ENCODE data around the gene SNX10. TPM values are rescaled to one million over a fixed set of nuclear protein-coding genes. Genes with fewer than 3 reads are reported as not detected.
"Not testable (repeated sequence)": the region's sequence is repeated elsewhere in the genome, so short reads cannot be mapped to it uniquely, and the experiment has no call there.

The SNX10 gene
- total RNA-seq, 3 donors from 2014 or later (not counting 1 experiment from before 2014, with no cell fraction given): 17.2 to 26.8 (median 21.3) TPM

DNA sequence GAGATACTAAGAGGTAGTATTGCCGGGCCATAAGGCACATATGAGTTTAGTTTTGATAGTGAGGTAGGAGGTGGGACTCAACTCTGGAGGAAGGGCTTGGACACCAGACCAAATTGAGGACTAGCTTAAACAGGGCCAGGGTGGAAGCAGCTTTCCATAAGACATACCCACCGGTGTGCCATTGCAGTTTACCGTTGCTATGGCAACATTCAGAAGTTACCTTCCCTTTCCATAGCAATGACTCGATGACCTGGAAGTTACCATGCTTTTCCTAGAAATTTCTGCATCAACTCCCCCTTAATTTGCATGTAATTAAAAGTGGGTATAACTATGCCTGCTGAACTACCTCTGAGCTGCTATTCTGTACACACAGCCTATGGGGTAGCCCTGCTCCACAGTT, 10.9 kb upstream of the SNX10 start:
- no peak overlapping the region for H3K4me3 ChIP-seq (ENCODE audit: low read length)
- intact Hi-C loops (cut with micrococcal nuclease): no loop called here
- H3K27ac ChIP-seq (ENCODE audit: low read length): no peak overlapping the region
- ATAC-seq (no peak), DNase-seq (no peak)
- no peaks in the 10 kb centered on the region for H3K27me3 Mint-ChIP-seq (ENCODE audit: low read depth in 2 of 2)
- peaks cover 8% of the 10 kb centered on the region for H3K4me1 ChIP-seq (ENCODE audit: control insufficient read depth, insufficient read depth, low read length)
- H3K27ac Mint-ChIP-seq: no peak overlapping the region
- H3K4me3 Mint-ChIP-seq: no peak overlapping the region
- H3K4me1 Mint-ChIP-seq: peaks cover 7 to 8% of the 10 kb centered on the region in 2 donors
- no peaks in the 10 kb centered on the region for H3K36me3 ChIP-seq (ENCODE audit: control insufficient read depth, insufficient read depth, low read length)
- no peaks in the 10 kb centered on the region for H3K36me3 Mint-ChIP-seq
- H3K9me3 ChIP-seq (ENCODE audit: control insufficient read depth, insufficient read depth, low read length): no peaks in the 10 kb centered on the region
- TF ChIP-seq, protein P1, sequence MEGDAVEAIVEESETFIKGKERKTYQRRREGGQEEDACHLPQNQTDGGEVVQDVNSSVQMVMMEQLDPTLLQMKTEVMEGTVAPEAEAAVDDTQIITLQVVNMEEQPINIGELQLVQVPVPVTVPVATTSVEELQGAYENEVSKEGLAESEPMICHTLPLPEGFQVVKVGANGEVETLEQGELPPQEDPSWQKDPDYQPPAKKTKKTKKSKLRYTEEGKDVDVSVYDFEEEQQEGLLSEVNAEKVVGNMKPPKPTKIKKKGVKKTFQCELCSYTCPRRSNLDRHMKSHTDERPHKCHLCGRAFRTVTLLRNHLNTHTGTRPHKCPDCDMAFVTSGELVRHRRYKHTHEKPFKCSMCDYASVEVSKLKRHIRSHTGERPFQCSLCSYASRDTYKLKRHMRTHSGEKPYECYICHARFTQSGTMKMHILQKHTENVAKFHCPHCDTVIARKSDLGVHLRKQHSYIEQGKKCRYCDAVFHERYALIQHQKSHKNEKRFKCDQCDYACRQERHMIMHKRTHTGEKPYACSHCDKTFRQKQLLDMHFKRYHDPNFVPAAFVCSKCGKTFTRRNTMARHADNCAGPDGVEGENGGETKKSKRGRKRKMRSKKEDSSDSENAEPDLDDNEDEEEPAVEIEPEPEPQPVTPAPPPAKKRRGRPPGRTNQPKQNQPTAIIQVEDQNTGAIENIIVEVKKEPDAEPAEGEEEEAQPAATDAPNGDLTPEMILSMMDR (IDR thresholded peaks at IDR 0.05): no peak
- H3K27me3 ChIP-seq (ENCODE audit: control insufficient read depth, insufficient read depth, low read length): no peaks in the 10 kb centered on the region
- no peaks in the 10 kb centered on the region for H3K9me3 Mint-ChIP-seq
- WGBS (ENCODE audit: insufficient coverage): 96% methylated on average over 3 of the region's 4 CpGs

DNA sequence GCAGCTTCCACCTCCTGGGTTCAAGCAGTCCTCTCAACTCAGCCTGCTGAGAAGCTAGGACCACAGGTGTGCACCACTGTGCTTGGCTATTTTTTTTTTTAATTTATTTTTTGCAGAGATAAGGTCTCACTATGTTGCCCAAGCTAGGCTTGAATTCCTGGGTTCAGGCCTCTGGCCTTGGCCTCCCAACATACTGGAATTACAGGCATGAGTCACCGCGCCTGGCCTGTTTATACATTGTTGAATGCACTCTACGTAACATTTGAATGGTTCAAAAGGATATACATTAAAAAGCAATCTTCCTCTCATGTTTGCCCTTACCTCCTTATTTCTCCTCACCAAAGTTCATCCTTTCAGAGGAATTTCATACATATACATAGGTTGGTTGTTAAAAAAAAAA, 7.2 kb upstream of the SNX10 start:
- Mint-ChIP-seq H3K27me3 (ENCODE audit: low read depth in 2 of 2) (no peaks in the 10 kb centered on the region), H3K36me3 (no peaks in the 10 kb centered on the region), H3K4me3 (no peak overlapping the region), H3K9me3 (no peaks in the 10 kb centered on the region), H3K27ac (no peak overlapping the region), H3K4me1 (peaks cover 4 to 5% of the 10 kb centered on the region in 2 donors)
- Histone ChIP-seq H3K9me3 (ENCODE audit: control insufficient read depth, insufficient read depth, low read length) (no peaks in the 10 kb centered on the region), H3K4me1 (ENCODE audit: control insufficient read depth, insufficient read depth, low read length) (peaks cover 2% of the 10 kb centered on the region), H3K27ac (ENCODE audit: low read length) (no peak overlapping the region), H3K36me3 (ENCODE audit: control insufficient read depth, insufficient read depth, low read length) (no peaks in the 10 kb centered on the region), H3K27me3 (ENCODE audit: control insufficient read depth, insufficient read depth, low read length) (no peaks in the 10 kb centered on the region), H3K4me3 (ENCODE audit: low read length) (no peak overlapping the region)
- ATAC-seq (no peak), DNase-seq (no peak)
- 100% methylated on average over 3 of the region's 3 CpGs for WGBS (ENCODE audit: insufficient coverage)
- intact Hi-C loops (cut with micrococcal nuclease): no loop called here
- TF ChIP-seq, protein P1 (IDR thresholded peaks at IDR 0.05): no peak

DNA sequence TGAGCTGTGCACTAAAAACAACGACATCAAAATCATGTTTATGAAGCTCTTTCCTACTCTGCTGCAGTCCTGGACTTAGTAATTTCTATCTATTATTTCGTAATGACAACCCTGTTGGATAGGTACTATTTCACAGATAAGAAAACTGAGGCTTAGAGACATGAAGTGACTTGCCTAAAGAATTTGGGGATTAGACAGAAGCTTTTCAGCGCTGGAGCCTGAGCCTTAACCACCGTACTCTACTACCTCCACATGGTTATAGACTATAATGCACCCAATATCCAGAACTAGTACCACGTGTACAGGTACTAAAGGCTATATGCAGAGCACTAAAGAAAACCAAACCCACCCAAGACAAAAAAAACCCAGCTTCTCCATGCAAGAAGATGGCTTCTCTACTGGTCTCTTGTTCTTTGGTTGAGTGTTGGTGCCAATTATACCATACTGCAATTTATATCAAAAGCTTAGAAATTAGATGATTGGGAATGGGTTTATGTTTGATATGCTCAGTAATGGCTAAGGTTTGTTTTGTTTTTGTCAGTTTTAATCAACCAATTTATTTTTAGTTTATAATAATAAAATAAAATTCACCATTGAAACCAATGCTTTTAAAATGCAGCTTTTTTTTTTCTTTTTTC, 6.5 kb upstream of the SNX10 start:
- no peak overlapping the region for H3K4me3 Mint-ChIP-seq
- no peaks in the 10 kb centered on the region for H3K27me3 ChIP-seq (ENCODE audit: control insufficient read depth, insufficient read depth, low read length)
- H3K4me3 ChIP-seq (ENCODE audit: low read length): no peak overlapping the region
- no peaks in the 10 kb centered on the region for H3K9me3 Mint-ChIP-seq
- intact Hi-C loops (cut with micrococcal nuclease): no loop called here
- TF ChIP-seq, protein P1 (IDR thresholded peaks at IDR 0.05): no peak
- no peaks in the 10 kb centered on the region for H3K4me1 ChIP-seq (ENCODE audit: control insufficient read depth, insufficient read depth, low read length)
- H3K4me1 Mint-ChIP-seq: no peaks in the 10 kb centered on the region
- H3K27me3 Mint-ChIP-seq (ENCODE audit: low read depth in 2 of 2): no peaks in the 10 kb centered on the region
- ATAC-seq: peak in 2 of 3 donors; percentile 44 to 45
- H3K9me3 ChIP-seq (ENCODE audit: control insufficient read depth, insufficient read depth, low read length): no peaks in the 10 kb centered on the region
- 87% methylated on average over 5 of the region's 5 CpGs for WGBS (ENCODE audit: insufficient coverage)
- DNase-seq: peak in 1 of 2 donors; percentile 53
- no peaks in the 10 kb centered on the region for H3K36me3 ChIP-seq (ENCODE audit: control insufficient read depth, insufficient read depth, low read length)
- no peak overlapping the region for H3K27ac Mint-ChIP-seq
- no peaks in the 10 kb centered on the region for H3K36me3 Mint-ChIP-seq
- H3K27ac ChIP-seq (ENCODE audit: low read length): no peak overlapping the region

DNA sequence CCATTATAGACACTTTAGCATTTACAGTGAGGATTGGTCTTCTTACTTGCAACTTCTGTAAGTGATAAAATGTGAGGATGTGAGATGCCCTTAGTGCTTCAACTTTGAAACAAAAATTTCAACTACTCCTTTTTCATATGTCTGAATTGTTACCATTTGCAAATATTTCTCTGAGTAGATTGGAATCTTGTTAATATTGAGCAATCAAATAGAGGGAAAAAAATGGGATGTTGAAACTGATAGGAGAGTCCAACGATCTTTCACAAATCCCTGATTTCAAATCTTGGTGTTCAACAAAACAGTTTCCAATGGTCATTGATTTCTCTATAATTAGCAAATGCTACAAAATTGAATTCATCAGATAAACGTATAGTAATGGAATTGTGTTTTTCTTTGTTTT, 5.5 kb upstream of the SNX10 start:
- no peak for DNase-seq
- Histone ChIP-seq H3K27me3 (ENCODE audit: control insufficient read depth, insufficient read depth, low read length) (no peaks in the 10 kb centered on the region), H3K9me3 (ENCODE audit: control insufficient read depth, insufficient read depth, low read length) (no peaks in the 10 kb centered on the region), H3K4me1 (ENCODE audit: control insufficient read depth, insufficient read depth, low read length) (peaks cover 2% of the 10 kb centered on the region), H3K27ac (ENCODE audit: low read length) (no peak overlapping the region), H3K36me3 (ENCODE audit: control insufficient read depth, insufficient read depth, low read length) (no peaks in the 10 kb centered on the region), H3K4me3 (ENCODE audit: low read length) (no peak overlapping the region)
- H3K9me3 Mint-ChIP-seq: no peaks in the 10 kb centered on the region
- TF ChIP-seq, protein P1 (IDR thresholded peaks at IDR 0.05): no peak
- ATAC-seq: no peak
- H3K4me1 Mint-ChIP-seq: no peaks in the 10 kb centered on the region
- no peak overlapping the region for H3K27ac Mint-ChIP-seq
- intact Hi-C loops (cut with micrococcal nuclease): no loop called here
- H3K36me3 Mint-ChIP-seq: no peaks in the 10 kb centered on the region
- WGBS (ENCODE audit: insufficient coverage): 90% methylated on average over 2 of the region's 2 CpGs
- H3K4me3 Mint-ChIP-seq: no peak overlapping the region
- no peaks in the 10 kb centered on the region for H3K27me3 Mint-ChIP-seq (ENCODE audit: low read depth in 2 of 2)

DNA sequence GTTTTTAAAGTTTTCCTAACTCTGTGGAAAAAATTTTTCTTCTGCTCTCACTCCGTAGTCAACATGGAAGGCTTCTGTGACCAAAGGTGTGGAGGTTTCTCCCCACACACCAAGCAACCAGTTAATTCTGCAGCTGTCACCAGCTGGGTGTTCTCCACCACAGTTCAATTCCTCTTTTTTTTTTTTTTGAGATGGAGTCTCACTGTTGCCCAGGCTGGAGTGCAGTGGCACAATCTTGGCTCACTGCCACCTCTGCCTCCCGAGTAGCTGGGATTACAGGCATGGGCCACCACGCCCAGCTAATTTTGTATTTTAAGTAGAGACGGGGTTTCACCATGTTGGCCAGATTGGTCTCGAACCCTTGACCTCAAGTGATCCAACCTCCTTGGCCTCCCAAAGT, 3.5 kb upstream of the SNX10 start:
- H3K36me3 Mint-ChIP-seq; ATAC-seq; H3K27me3 ChIP-seq (ENCODE audit: control insufficient read depth, insufficient read depth, low read length); H3K4me3 Mint-ChIP-seq; DNase-seq; H3K4me3 ChIP-seq (ENCODE audit: low read length); H3K9me3 ChIP-seq (ENCODE audit: control insufficient read depth, insufficient read depth, low read length); H3K27ac Mint-ChIP-seq; H3K9me3 Mint-ChIP-seq; H3K27me3 Mint-ChIP-seq (ENCODE audit: low read depth in 2 of 2); intact Hi-C loops (cut with micrococcal nuclease); H3K36me3 ChIP-seq (ENCODE audit: control insufficient read depth, insufficient read depth, low read length); H3K27ac ChIP-seq (ENCODE audit: low read length): not testable (repeated sequence)
- H3K4me1 Mint-ChIP-seq: peaks cover 11 to 19% of the 10 kb centered on the region in 2 donors
- peaks cover 18% of the 10 kb centered on the region for H3K4me1 ChIP-seq (ENCODE audit: control insufficient read depth, insufficient read depth, low read length)
- 77% methylated on average over 5 of the region's 5 CpGs for WGBS (ENCODE audit: insufficient coverage)
